Measurements from ENCODE around the gene SLC10A3. TPM values are rescaled to one million over a fixed set of nuclear protein-coding genes. Genes with fewer than 3 reads are reported as not detected.

The SLC10A3 gene
- total and polyA plus RNA-seq, 10 of the 15 experiments (the other 5 are each of a cell fraction or from before 2014, with no cell fraction given), result 1.7 to 23.5 (median 11.0) TPM

- TF ChIP-seq BCL11A (IDR thresholded peaks at IDR 0.05; ENCODE audit: low read depth, low read length) (no peak), ZNF622 (IDR thresholded peaks at IDR 0.05) (no peak), MEF2A (IDR thresholded peaks at IDR 0.05; ENCODE audit: insufficient read depth, low read depth, low read length) (0 out of 2 replicates have a peak, but pooled peaks have one; percentile 69), SPI1 (IDR thresholded peaks at IDR 0.05; ENCODE audit: borderline replicate concordance, insufficient read depth, low read depth, low read length) (peak; percentile 29; the same call in 1 of the 2 replicates), SP1 (IDR thresholded peaks at IDR 0.05; ENCODE audit: low read depth, low read length) (peak; percentile 71), ZNF592 (IDR thresholded peaks at IDR 0.05) (peak; percentile 89), MEF2B (IDR thresholded peaks at IDR 0.05; ENCODE audit: partially characterized antibody, poor library complexity, severe bottlenecking) (no peak), MTA2 (IDR thresholded peaks at IDR 0.05; ENCODE audit: low read depth) (no peak), NBN (IDR thresholded peaks at IDR 0.05) (peak; percentile 82), EED (IDR thresholded peaks at IDR 0.05; ENCODE audit: low read depth) (peak; percentile 38; the same call in 1 of the 2 replicates), POU2F2 (IDR thresholded peaks at IDR 0.05; ENCODE audit: borderline replicate concordance, low read depth, low read length) (peak; percentile 84; the same call in 2 of the 3 replicates), TCF3 (IDR thresholded peaks at IDR 0.05; ENCODE audit: borderline replicate concordance, insufficient read depth, low read depth, low read length) (no peak), STAT1 (conservative IDR thresholded peaks at IDR 0.05) (peak; percentile 92; the same call in 1 of the 2 replicates), PRDM15 (CRISPR knock-in tag; IDR thresholded peaks at IDR 0.05) (no peak), PAX5 (IDR thresholded peaks at IDR 0.05; ENCODE audit: borderline replicate concordance, low read depth, low read length) (peak; percentile 98), SMARCA5 (IDR thresholded peaks at IDR 0.05) (peak; percentile 96), PML (IDR thresholded peaks at IDR 0.05; ENCODE audit: low read length) (no peak), MYC (IDR thresholded peaks at IDR 0.05; ENCODE audit: insufficient read depth, insufficient read length, insufficient replicate concordance, low read length, severe bottlenecking) (no peak), BHLHE40 (IDR thresholded peaks at IDR 0.05; ENCODE audit: borderline replicate concordance in 1 of 2, low read depth in 2 of 2, low read length in 1 of 2) (peak; percentile 60 to 64; a peak in 3 of 4 replicates), IRF4 (IDR thresholded peaks at IDR 0.05; ENCODE audit: low read depth, low read length) (peak; percentile 65), ZNF274 (IDR thresholded peaks at IDR 0.05; ENCODE audit: insufficient read depth, insufficient read length) (no peak), PAX8 (IDR thresholded peaks at IDR 0.05) (no peak)
Observed at GRCh38 chrX:154534526-154535322, 44.3 kb upstream of the SLC10A3 start (continued).

Data from GM12878 (cell line).